Keratinocyte (primary cell): ENCODE data around the gene TP53BP1.

ENCODE experiments used
- EZH2 ChIP-seq: IDR thresholded peaks from one replicate; pipeline ENCODE4 v1.6.1; 2012; ENCODE audit warnings: inconsistent platforms, mild to moderate bottlenecking, low read length, moderate library complexity
- TF ChIP-seq, protein P1 (sequence below), 3 experiments: IDR thresholded peaks in 1 of 3; conservative IDR thresholded peaks in 1 of 3; optimal IDR thresholded peaks in 1 of 3; 2 replicates in 2 of 3; 3 replicates in 1 of 3; pipeline versions ENCODE3 to v1.5.1; 2011; ENCODE audit warnings: low read length in 3 of 3, mild to moderate bottlenecking in 3 of 3, moderate library complexity in 2 of 3, control low read depth in 1 of 3, inconsistent platforms in 1 of 3; ENCODE audit not compliant: insufficient read depth in 2 of 3; ENCODE audit errors: extremely low read depth in 1 of 3

DNA sequence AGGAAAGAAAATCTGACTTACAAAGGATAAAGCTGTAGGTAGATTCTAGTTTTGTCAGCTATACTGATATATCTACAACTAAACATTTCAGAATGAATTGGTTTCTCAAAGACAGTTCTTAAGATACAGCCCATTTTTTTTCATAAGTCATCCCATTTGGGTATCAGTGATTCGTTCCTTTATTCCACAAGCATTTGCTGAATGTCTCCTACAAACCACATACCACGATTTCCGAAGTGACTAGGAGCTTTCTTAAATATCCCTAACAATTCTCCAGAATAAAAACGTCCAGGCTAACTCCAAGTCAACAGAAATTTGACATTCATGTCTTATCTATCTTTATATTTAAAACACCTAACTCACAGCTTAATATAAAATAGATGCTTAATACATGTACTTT is 59.8 kb downstream of the TP53BP1 start:
- TF ChIP-seq, protein P1, sequence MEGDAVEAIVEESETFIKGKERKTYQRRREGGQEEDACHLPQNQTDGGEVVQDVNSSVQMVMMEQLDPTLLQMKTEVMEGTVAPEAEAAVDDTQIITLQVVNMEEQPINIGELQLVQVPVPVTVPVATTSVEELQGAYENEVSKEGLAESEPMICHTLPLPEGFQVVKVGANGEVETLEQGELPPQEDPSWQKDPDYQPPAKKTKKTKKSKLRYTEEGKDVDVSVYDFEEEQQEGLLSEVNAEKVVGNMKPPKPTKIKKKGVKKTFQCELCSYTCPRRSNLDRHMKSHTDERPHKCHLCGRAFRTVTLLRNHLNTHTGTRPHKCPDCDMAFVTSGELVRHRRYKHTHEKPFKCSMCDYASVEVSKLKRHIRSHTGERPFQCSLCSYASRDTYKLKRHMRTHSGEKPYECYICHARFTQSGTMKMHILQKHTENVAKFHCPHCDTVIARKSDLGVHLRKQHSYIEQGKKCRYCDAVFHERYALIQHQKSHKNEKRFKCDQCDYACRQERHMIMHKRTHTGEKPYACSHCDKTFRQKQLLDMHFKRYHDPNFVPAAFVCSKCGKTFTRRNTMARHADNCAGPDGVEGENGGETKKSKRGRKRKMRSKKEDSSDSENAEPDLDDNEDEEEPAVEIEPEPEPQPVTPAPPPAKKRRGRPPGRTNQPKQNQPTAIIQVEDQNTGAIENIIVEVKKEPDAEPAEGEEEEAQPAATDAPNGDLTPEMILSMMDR (optimal IDR thresholded peaks at IDR 0.05 in 1 of 3, IDR thresholded peaks at IDR 0.05 in 1 of 3, conservative IDR thresholded peaks at IDR 0.05 in 1 of 3; ENCODE audit: extremely low read depth in 1 of 3, insufficient read depth in 2 of 3, low read length in 3 of 3), result no peak
- TF ChIP-seq EZH2, result no peak
